Fibroblast of villous mesenchyme (primary cell): ENCODE data around the gene BIVM. TPM values are rescaled to one million over a fixed set of nuclear protein-coding genes. Genes with fewer than 3 reads are reported as not detected.
"Not testable (repeated sequence)": the region's sequence is repeated elsewhere in the genome, so short reads cannot be mapped to it uniquely, and the experiment has no call there.

Experiments used
- DNase-seq: peaks from one replicate; pipeline ENCODE4 v3.0.0-alpha.2; 2010; ENCODE audit warnings: low read depth
- H3K4me3 ChIP-seq: 2 replicates; pipeline ENCODE4 v1.5.1; 2011; ENCODE audit warnings: low read depth, mild to moderate bottlenecking, low read length
- total RNA-seq: library from RNA; depleted of rRNA; stranded (reverse); fragments of >200 nt; gene quantifications from 2 replicates; pipeline ENCODE4 v1.2.3, GENCODE V29; 2012
- TF ChIP-seq, protein P1 (sequence below): IDR thresholded peaks from 2 replicates; pipeline ENCODE4 v1.5.1; 2012; ENCODE audit warnings: low read depth, mild to moderate bottlenecking, low read length; ENCODE audit not compliant: insufficient read depth

The BIVM gene
- total RNA-seq, 1 donor = 62.2 TPM

DNA sequence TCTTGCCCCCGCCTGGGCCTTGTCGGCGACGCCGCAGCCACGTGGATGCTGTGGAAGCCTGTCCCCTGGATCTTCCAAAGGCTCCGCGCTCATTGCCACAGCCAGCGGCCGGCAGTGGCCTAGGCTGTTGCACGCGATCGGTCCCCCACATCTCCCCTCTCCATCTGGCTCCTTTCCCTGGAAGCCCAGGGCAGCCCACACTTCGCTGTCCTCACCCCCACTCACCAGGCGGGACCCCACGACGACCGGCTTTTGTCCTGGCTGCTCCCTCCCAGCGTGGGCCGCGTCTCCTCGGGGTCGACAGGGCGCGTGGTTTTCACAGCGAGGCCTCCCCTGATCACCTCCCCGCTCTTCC lies 24.7 kb upstream of the BIVM start:
- H3K4me3 ChIP-seq = peak overlapping the region; percentile 92
- no peak for DNase-seq
- TF ChIP-seq, protein P1, sequence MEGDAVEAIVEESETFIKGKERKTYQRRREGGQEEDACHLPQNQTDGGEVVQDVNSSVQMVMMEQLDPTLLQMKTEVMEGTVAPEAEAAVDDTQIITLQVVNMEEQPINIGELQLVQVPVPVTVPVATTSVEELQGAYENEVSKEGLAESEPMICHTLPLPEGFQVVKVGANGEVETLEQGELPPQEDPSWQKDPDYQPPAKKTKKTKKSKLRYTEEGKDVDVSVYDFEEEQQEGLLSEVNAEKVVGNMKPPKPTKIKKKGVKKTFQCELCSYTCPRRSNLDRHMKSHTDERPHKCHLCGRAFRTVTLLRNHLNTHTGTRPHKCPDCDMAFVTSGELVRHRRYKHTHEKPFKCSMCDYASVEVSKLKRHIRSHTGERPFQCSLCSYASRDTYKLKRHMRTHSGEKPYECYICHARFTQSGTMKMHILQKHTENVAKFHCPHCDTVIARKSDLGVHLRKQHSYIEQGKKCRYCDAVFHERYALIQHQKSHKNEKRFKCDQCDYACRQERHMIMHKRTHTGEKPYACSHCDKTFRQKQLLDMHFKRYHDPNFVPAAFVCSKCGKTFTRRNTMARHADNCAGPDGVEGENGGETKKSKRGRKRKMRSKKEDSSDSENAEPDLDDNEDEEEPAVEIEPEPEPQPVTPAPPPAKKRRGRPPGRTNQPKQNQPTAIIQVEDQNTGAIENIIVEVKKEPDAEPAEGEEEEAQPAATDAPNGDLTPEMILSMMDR = no peak

DNA sequence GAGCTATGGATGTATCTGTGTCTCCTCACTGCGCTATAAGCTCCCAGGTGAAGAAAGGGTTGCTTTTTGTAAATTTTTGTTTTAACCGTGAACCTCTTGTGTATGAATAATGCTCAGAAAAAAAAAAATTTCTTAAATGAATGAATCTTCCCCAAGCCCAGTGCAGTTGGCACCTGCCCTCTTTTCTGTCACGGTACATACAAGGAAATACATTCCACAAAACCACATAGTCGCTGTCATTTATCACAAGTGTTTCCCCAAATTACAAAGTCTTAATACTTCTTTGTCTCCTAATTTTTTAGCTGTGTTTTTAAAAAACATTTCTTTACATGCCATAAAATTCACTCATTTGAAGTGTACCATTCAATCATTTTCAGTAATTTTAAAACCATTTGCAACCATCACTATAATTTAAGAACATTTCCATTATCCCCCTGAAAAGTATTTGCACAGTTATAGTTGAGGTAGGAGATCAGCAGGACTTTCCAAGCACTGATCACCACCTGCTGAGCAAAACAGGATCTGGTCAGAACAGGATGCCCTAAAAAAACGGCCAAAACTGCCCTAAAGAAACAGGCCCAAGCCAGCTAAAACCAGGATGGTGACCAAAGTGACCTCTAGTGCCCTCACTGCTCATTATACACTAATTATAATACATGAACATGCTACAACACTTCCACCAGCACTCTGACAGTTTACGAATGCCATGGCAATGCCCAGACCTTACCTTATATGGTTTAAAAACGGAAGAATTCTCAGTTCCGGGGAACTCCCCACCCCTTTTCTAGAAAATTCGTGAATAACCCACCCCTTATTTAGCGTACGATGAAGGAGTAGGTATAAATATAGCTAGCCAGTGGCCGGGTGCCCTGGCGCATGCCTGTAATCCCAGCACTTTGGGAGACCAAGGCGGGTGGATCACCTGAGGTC lies 24.1 kb upstream of the BIVM start:
- DNase-seq = no peak
- H3K4me3 ChIP-seq = no peak overlapping the region
- TF ChIP-seq, protein P1 = no peak

DNA sequence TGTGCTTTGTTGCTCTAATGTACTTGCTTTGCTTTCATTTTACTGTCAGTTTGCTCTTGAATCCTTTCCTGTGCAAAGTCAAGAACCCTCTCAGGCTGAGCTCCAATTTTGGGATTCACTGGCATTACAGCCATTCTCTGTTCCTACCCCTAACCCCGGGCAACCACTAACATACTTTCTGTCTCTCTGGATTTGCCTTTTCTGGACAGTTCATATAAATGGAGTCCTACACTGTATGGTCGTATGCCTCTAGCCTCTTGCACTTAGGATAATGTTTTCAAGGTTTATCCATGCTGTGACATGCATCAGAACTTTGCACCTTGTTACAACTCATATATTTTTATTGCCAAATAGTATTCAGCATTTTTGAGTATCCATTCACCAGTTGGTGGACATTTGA lies 22.6 kb upstream of the BIVM start:
- no peak overlapping the region for H3K4me3 ChIP-seq
- TF ChIP-seq, protein P1 = no peak
- DNase-seq = no peak

DNA sequence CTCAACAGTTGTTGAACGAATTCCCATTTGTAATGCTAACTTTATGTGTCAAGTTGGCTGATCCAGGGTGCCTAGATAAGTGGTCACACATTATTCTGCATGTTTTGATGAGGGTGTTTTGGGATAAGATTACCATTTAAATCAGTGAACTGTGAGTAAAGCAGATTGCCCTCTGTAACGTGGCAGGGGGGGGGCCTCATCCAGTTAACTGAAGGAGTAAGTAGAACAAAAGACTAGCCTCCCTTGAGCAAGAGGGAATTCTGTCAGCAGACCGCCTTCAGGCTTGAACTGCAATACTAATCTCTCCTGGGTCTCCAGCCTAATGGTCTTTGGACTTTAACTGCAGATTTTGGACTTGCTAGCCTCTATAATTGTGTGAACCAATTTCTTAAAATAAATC lies 21.2 kb upstream of the BIVM start:
- H3K4me3 ChIP-seq = no peak overlapping the region
- TF ChIP-seq, protein P1 = no peak
- DNase-seq = no peak

DNA sequence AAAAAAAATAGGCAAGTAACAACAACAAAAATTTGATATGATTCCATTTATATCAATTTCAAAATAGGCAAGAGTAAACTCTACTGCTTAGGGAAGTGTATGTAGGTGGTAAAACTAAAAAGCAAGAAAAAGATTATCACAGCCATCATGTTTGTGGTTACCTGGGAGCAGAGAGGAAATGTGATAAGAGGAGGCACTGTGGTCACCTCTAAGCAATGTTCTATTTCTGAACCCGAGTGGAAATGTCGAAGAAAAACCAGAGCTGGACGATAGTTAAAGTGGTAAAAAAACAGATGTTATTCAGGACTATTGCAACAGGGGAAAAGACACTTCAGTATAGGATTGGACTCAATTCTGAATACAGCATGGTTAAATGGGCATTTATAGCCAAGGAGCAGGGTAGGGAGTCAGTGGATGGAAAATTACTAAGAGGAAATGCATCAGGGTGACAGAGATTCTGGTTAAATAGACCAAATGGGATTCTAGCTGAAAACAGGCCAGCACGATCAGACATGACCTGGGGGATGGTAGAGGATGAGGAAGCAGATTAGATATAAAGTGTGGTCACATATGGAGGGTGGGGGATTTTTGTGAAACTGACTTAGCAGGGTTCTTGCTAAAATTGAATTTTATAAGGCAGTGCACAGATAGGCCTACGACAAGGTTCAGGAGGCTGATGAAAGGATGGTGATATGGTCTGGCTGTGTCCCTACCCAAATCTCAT lies 19.3 kb upstream of the BIVM start:
- TF ChIP-seq, protein P1 = no peak
- no peak overlapping the region for H3K4me3 ChIP-seq
- DNase-seq = no peak

DNA sequence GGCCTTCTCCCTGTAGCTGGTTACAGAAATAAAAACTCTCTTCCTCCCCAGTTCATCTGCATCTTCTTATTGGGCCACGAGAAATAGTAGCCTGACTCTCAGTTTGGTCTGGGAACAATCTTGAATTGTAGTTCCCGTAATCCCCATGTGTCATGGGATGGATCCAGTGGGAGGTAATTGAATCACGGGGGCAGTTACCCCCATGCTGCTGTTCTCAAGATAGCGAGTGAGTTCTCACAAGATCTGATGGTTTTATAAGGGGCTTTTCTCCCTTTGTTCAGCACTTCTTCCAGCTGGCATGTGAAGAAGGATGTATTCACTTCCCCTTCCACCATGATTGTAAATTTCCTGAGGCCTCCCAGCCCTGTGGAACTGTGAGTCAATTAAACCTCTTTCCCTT lies 18.3 kb upstream of the BIVM start:
- DNase-seq, H3K4me3 ChIP-seq: not testable (repeated sequence)

DNA sequence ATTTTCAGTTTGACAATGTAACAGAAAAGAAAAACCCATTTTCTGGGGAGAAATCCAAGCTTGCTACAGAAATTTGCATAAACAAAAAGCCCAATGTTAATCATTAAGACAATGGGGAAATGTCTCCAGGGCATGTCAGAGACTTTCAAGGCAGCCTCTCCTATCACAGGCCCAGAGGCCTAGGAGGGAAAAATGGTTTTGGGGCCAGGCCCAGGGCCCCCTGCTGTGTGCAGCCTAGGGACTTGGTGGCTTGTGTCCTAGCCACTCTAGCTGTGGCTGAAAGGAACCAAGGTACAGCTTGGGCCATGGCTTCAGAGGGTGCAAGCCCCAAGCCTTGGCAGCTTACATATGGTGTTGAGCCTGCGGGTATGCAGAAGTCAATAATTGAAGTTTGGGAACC lies 17.3 kb upstream of the BIVM start:
- DNase-seq = no peak
- TF ChIP-seq, protein P1 = no peak
- H3K4me3 ChIP-seq = no peak overlapping the region
